ENCODE measurements around the gene RAB11A. TPM values are rescaled to one million over a fixed set of nuclear protein-coding genes. Genes with fewer than 3 reads are reported as not detected.

Gene RAB11A
- total and polyA plus RNA-seq, 9 of the 15 experiments (the other 6 are each of a cell fraction or from before 2014, with no cell fraction given): 129 to 369 (median 245) TPM

DNA sequence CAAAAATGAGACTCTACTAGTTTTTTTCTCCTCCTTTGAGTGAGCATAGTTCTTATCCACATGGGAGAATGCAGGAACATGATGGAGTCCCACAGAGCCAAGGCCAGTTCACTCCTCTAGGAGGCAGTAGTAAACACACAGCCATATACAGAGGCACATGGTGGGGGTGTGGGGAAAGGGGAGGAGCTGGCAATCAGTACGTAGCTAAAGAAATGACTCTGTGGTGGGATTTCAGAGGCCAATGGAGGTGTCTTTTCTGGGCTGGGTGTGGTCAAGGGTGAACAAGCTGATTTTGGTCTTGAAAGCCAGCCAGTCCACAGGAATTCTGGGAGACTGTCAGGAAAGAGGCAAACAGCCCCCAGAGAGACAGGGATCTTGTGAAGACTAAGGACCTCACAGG lies 6.6 kb upstream of the RAB11A start:
- no peak overlapping the region for H3K4me3 ChIP-seq
- ChIA-PET CTCF (ENCODE audit: low intra/inter-chr PET ratio) (no interaction called here), POLR2A (interaction anchor here (0.6 to 1.5 kb wide), 8 partner anchors 19 to 419 kb away, joined by 3 to 7 read pairs (median 4); partner anchors contain the start of gene INTS14)
- no peaks in the 10 kb centered on the region for H3K9me3 ChIP-seq (replicated peaks; ENCODE audit: control insufficient read depth, insufficient read depth, low read depth, low read length)
- FAIRE-seq (peak; percentile 98), ATAC-seq (peak; percentile 100), DNase-seq (ENCODE audit: extremely low read depth in 1 of 4, low spot score in 3 of 4) (peak; percentile 81 to 93 (median 84))
- peak overlapping the region in 1 of 2 experiments; percentile 15; a peak in 1 of 4 replicates for H3K9ac ChIP-seq (ENCODE audit: insufficient read depth in 1 of 2, low read depth in 2 of 2, low read length in 2 of 2)
- no peaks in the 10 kb centered on the region for H3K79me2 ChIP-seq (ENCODE audit: control insufficient read depth, insufficient read depth, low read length)
- no peaks in the 10 kb centered on the region for H4K20me1 ChIP-seq (replicated peaks; ENCODE audit: control insufficient read depth, insufficient read depth, low read length)
- in situ Hi-C loops (cut with MboI) (loop anchor here (25.0 kb wide), 1 partner anchor 225 kb away; no protein-coding TSS in a partner anchor), intact Hi-C loops (cut with micrococcal nuclease) (no loop called here)
- no TSS peak for BruUV-seq (replicated peaks)
- no peaks in the 10 kb centered on the region for H3K27me3 ChIP-seq (ENCODE audit: control insufficient read depth in 2 of 2, insufficient read depth in 2 of 2, low read length in 2 of 2)
- peak overlapping the region; percentile 30; the same call in 1 of the 2 replicates for H3K4me2 ChIP-seq (ENCODE audit: insufficient read depth, low read length)
- H3K36me3 ChIP-seq (ENCODE audit: control insufficient read depth, insufficient read depth, low read length): no peaks in the 10 kb centered on the region
- no peaks in the 10 kb centered on the region for H3K9me1 ChIP-seq (ENCODE audit: control insufficient read depth, insufficient read depth, low read length)
- peak overlapping the region; percentile 30 for H3K27ac ChIP-seq (ENCODE audit: extremely low read depth, low read depth, low read length)
- H2AFZ ChIP-seq (ENCODE audit: low read depth, low read length): peak overlapping the region; percentile 85
- peaks cover 3 to 6% of the 10 kb centered on the region in 2 experiments; a peak in 3 of 5 replicates for H3K4me1 ChIP-seq (replicated peaks in 1 of 2; ENCODE audit: control insufficient read depth in 2 of 2, insufficient read depth in 2 of 2, low read length in 2 of 2)
- 0% methylated on average over 1 of the region's 1 CpG for WGBS (ENCODE audit: insufficient coverage, low coverage, missing lambda C conversion rate)
- TF ChIP-seq ADNP (tag; IDR thresholded peaks at IDR 0.05) (0 out of 2 replicates have a peak, but pooled peaks have one; percentile 40), NR3C1 (CRISPR knock-in tag; IDR thresholded peaks at IDR 0.05) (no peak), JUN (IDR thresholded peaks at IDR 0.05; ENCODE audit: borderline replicate concordance, low read depth, low read length) (0 out of 2 replicates have a peak, but pooled peaks have one; percentile 34), JUN (CRISPR knock-in tag; IDR thresholded peaks at IDR 0.05; ENCODE audit: borderline replicate concordance) (no peak), ARID1B (IDR thresholded peaks at IDR 0.05) (0 out of 2 replicates have a peak, but pooled peaks have one; percentile 5), NFIC (IDR thresholded peaks at IDR 0.05) (0 out of 2 replicates have a peak, but pooled peaks have one; percentile 9), FOXK2 (conservative IDR thresholded peaks at IDR 0.05 in 1 of 2, IDR thresholded peaks at IDR 0.05 in 1 of 2; ENCODE audit: low read depth in 2 of 2) (peak; percentile 93 to 94), ZNF780A (CRISPR knock-in tag; IDR thresholded peaks at IDR 0.05) (no peak), ZC3H11A (IDR thresholded peaks at IDR 0.05; ENCODE audit: low read depth, low read length) (no peak), SMARCE1 (IDR thresholded peaks at IDR 0.05) (no peak), ATF7 (IDR thresholded peaks at IDR 0.05) (peak; percentile 33; the same call in 1 of the 2 replicates), NFIX (CRISPR knock-in tag; IDR thresholded peaks at IDR 0.05; ENCODE audit: low read depth) (no peak), ZNF408 (CRISPR knock-in tag; IDR thresholded peaks at IDR 0.05; ENCODE audit: low read depth) (no peak), ZNF3 (CRISPR knock-in tag; IDR thresholded peaks at IDR 0.05) (no peak), MAZ (CRISPR knock-in tag; conservative IDR thresholded peaks at IDR 0.05 in 1 of 2, IDR thresholded peaks at IDR 0.05 in 1 of 2) (peak in 1 of 2 experiments; percentile 89; a peak in 2 of 4 replicates), ZNF431 (CRISPR knock-in tag; IDR thresholded peaks at IDR 0.05) (no peak), BHLHE40 (IDR thresholded peaks at IDR 0.05; ENCODE audit: low read length) (peak; percentile 55; the same call in 1 of the 2 replicates)
- TF ChIP-seq, protein P1, sequence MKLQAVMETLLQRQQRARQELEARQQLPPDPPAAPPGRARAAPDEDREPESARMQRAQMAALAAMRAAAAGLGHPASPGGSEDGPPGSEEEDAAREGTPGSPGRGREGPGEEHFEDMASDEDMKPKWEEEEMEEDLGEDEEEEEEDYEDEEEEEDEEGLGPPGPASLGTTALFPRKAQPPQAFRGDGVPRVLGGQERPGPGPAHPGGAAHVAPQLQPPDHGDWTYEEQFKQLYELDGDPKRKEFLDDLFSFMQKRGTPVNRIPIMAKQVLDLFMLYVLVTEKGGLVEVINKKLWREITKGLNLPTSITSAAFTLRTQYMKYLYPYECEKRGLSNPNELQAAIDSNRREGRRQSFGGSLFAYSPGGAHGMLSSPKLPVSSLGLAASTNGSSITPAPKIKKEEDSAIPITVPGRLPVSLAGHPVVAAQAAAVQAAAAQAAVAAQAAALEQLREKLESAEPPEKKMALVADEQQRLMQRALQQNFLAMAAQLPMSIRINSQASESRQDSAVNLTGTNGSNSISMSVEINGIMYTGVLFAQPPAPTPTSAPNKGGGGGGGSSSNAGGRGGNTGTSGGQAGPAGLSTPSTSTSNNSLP (IDR thresholded peaks at IDR 0.05; ENCODE audit: borderline replicate concordance, low read depth, low read length): 0 out of 2 replicates have a peak, but pooled peaks have one; percentile 46
- TF ChIP-seq, protein P2, sequence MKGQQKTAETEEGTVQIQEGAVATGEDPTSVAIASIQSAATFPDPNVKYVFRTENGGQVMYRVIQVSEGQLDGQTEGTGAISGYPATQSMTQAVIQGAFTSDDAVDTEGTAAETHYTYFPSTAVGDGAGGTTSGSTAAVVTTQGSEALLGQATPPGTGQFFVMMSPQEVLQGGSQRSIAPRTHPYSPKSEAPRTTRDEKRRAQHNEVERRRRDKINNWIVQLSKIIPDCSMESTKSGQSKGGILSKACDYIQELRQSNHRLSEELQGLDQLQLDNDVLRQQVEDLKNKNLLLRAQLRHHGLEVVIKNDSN (CRISPR knock-in tag; IDR thresholded peaks at IDR 0.05): peak; percentile 48
- TF ChIP-seq, protein P3, sequence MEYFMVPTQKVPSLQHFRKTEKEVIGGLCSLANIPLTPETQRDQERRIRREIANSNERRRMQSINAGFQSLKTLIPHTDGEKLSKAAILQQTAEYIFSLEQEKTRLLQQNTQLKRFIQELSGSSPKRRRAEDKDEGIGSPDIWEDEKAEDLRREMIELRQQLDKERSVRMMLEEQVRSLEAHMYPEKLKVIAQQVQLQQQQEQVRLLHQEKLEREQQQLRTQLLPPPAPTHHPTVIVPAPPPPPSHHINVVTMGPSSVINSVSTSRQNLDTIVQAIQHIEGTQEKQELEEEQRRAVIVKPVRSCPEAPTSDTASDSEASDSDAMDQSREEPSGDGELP (CRISPR knock-in tag; IDR thresholded peaks at IDR 0.05; ENCODE audit: borderline replicate concordance): peak; percentile 42; the same call in 1 of the 2 replicates

Data from K562 (cell line).